ENCODE measurements around the gene TBCD.

Gene TBCD

DNA sequence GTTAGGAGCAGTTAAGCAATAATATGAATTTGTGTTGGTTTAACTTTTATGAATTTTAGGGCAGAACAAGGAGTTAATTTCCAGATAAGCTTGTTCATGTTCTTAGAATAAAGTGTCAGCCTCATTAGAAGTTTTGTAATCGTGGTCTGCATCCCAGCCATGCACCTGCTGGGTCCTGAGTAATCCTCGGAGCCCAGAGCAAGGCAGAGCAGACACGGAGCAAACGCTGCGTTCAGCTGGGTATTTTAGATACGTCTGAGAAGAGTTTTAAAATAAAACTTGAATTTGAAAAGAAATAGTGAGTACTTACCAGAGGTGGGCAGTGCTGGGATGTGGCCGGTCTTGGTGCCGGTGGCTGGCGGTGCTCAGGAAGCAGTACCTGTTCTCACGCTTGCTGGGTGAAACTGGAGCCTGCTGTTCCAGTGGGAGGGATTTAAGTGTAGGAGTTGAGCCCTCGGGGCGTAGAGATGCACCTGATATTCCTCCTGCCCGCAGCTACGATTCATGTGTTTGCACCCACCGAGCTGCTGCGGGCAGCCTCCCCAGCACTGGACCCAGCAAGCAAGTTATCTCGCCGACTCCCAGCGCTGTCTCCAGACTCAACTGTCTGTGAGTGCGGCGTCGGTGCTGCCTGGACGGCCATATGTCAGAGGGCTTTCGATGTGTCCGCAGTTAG, 87.9 kb downstream of the TBCD start, which contains the start of gene ZNF750:
Gene ZNF750, minus strand, starts transcription at position 406 of the 676 bp plus-strand sequence. CDS start 7,568 bp downstream, outside the sequence.
- TF ChIP-seq, protein P1, sequence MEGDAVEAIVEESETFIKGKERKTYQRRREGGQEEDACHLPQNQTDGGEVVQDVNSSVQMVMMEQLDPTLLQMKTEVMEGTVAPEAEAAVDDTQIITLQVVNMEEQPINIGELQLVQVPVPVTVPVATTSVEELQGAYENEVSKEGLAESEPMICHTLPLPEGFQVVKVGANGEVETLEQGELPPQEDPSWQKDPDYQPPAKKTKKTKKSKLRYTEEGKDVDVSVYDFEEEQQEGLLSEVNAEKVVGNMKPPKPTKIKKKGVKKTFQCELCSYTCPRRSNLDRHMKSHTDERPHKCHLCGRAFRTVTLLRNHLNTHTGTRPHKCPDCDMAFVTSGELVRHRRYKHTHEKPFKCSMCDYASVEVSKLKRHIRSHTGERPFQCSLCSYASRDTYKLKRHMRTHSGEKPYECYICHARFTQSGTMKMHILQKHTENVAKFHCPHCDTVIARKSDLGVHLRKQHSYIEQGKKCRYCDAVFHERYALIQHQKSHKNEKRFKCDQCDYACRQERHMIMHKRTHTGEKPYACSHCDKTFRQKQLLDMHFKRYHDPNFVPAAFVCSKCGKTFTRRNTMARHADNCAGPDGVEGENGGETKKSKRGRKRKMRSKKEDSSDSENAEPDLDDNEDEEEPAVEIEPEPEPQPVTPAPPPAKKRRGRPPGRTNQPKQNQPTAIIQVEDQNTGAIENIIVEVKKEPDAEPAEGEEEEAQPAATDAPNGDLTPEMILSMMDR (conservative IDR thresholded peaks at IDR 0.05) = no peak
- TF ChIP-seq ZFX (IDR thresholded peaks at IDR 0.05) = no peak
- H3K27ac ChIP-seq = no peak within 1 kb of the TSS

DNA sequence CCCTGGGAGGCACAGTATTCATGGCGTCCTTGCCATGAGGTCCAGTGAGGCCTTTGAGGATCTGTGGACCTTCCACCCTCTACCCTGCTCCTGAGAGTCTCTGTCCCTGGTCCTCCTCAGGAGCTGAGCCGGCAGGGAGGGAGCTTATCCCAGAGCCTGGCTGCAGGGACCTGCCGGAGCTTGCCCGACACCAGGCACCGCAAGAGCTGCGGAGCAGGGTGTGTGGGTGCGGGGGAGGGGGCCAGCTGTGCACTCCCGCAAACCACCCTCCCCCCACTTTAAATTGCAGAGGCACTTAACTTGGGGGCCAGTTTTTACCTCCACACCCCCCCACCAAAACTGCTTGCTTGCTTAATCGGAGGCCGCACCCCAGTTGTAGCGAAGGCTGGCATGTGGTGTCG, 88.6 kb downstream of the TBCD start:
- H3K27ac ChIP-seq = no peak overlapping the region
- TF ChIP-seq, protein P1 (conservative IDR thresholded peaks at IDR 0.05) = no peak
- TF ChIP-seq ZFX (IDR thresholded peaks at IDR 0.05) = no peak

DNA sequence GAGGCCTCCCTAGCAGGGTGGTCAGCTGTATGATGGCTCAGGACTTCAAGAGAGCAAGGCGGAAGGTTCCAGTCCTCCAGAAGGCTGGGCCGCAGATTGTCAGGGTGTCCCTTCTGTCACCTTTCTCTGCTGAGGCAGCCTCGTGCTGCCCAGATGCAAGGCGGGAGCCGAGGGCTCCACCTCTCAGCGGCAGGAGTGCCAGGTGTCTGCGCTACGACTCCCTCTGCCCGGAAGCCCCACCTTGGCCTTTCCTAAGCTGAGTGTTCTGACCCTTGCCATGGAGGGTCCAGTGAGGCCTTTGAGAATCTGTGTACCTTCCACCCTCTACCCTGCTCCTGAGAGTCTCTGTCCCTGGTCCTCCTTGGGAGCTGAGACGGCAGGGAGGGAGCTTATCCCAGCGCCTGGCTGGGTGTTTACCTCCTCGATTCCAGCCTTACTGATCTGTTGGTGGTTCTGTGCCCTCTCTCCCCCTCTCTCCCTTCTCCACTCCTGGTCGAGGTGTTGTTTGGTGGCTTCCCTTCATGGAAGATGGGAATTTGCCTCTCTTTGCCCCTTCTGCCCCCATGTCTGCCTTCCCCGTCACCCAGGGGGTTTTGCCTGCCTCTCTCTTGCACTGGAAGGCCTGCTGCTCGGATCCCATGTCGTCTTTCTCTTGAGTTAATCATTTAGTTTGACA, 90.2 kb downstream of the TBCD start:
- H3K27ac ChIP-seq = no peak overlapping the region
- TF ChIP-seq, protein P1 (conservative IDR thresholded peaks at IDR 0.05) = no peak
- TF ChIP-seq ZFX (IDR thresholded peaks at IDR 0.05) = no peak

DNA sequence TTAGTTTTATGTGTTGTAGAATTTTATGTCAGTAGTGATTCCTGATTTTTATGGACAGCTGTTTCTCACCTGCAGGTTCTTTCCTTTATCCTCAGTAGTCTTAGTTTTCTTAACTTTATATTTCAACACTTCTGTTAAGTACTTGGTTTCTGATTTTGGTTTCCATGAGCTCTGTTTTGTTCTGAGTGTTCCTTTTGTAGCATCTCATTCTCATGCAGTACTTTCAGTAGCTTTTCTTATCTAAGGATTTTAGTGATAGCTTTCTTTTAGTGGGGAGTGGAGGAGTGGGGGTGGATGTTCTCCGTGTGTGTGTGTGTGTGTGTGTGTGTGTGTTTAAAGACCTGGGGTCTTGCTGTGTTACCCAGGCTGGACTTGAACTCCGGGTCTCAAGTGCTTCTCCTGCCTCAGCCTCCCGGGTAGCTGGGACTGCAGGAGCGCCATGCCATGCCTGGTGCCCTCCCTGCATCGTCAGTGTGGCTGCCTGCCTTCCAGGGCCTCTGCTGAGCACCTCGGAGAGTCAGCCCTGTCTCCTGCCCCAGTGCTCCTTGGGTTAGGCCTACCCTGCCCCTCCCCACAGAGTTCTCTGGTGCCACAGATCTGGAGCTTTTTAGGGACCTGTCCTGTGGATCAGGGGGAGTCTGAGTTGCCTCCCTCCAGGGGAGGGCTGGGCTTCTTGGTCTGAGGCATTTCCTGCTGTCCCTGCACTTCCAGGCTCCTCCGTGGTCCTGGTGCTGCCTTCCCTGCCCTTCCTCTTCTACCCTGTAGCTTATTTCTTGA, 92.2 kb downstream of the TBCD start:
- TF ChIP-seq ZFX (IDR thresholded peaks at IDR 0.05) = no peak
- TF ChIP-seq, protein P1 (conservative IDR thresholded peaks at IDR 0.05) = no peak
- H3K27ac ChIP-seq = no peak overlapping the region

DNA sequence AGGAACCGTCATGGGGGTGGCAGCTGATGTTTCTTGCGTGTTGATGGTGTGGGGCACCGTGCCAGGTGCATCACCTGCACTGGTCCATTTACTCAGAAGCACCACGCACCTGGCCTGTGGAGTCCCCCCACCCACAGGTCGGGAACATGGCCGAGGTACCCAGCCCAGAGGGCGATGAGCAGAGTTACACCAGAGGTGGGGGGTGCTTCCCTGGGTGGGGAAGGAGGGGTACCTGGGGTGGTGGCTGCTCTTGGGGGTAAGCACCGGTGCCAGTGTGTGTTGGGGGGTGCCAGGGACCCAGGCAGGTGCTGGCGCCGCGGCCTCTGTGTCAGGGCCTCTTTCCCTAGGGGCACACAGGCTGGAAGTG, 92.9 kb downstream of the TBCD start:
- H3K27ac ChIP-seq = no peak overlapping the region
- no peak for TF ChIP-seq ZFX (IDR thresholded peaks at IDR 0.05)
- TF ChIP-seq, protein P1 (conservative IDR thresholded peaks at IDR 0.05) = no peak

DNA sequence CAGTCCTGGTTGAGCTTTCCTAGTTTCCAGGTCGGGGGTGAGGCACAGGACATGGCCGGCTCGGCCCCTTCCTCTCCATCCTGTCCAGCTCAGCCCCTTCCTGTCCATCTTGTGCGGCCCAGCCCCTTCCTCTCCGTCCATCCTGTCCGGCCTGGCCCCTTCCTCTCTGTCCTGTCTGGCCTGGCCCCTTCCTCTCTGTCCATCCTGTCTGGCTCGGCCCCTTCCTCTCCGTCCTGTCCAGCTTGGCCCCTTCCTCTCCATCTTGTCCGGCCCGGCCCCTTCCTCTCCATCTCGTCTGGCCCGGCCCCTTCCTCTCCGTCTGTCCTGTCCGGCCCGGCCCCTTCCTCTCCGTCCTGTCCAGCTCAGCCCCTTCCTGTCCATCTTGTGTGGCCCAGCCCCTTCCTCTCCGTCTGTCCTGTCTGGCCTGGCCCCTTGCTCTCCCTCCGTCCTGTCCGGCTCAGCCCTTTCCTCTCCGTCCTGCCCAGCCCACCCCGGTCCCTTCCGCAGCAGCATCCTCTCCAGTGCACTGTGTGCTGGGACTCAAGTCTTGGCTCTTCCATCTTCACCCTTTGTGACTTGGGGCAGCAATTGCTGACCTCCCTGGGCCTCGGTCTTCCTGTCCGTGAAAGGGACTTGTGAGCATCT, 93.4 kb downstream of the TBCD start:
- no peak for TF ChIP-seq ZFX (IDR thresholded peaks at IDR 0.05)
- TF ChIP-seq, protein P1 (conservative IDR thresholded peaks at IDR 0.05) = no peak
- no peak overlapping the region for H3K27ac ChIP-seq

All from C4-2B (cell line).